Osteocyte (in vitro differentiated cells): ENCODE measurements around the gene ALOX5AP. TPM values are rescaled to one million over a fixed set of nuclear protein-coding genes. Genes with fewer than 3 reads are reported as not detected.
A peak's percentile ranks its signal among the peaks of the same experiment; 100 is the strongest.

Source experiments
- DNase-seq: peaks from one replicate; pipeline ENCODE4 v3.0.0; 2021; ENCODE audit warnings: mixed read lengths; ENCODE audit not compliant: unreplicated experiment; ENCODE audit errors: extremely low spot score
- H3K27ac Mint-ChIP-seq: one replicate; pipeline ENCODE4 v1.8.0; 2021; ENCODE audit warnings: mild to moderate bottlenecking, mixed read lengths; ENCODE audit not compliant: unreplicated experiment
- H3K27me3 Mint-ChIP-seq: one replicate; pipeline ENCODE4 v1.8.0; 2021; ENCODE audit warnings: mixed read lengths; ENCODE audit not compliant: unreplicated experiment
- H3K36me3 Mint-ChIP-seq: one replicate; pipeline ENCODE4 v1.8.0; 2021; ENCODE audit warnings: mixed read lengths; ENCODE audit not compliant: unreplicated experiment
- H3K4me1 Mint-ChIP-seq: one replicate; pipeline ENCODE4 v1.8.0; 2021; ENCODE audit warnings: mixed read lengths; ENCODE audit not compliant: unreplicated experiment
- H3K4me3 Mint-ChIP-seq: one replicate; pipeline ENCODE4 v1.8.0; 2021; ENCODE audit warnings: mild to moderate bottlenecking, moderate library complexity, mixed read lengths; ENCODE audit not compliant: unreplicated experiment
- H3K9me3 Mint-ChIP-seq: one replicate; pipeline ENCODE4 v1.8.0; 2021; ENCODE audit warnings: mixed read lengths; ENCODE audit not compliant: unreplicated experiment
- total RNA-seq: library from RNA; stranded (reverse); gene quantifications from 2 replicates; pipeline ENCODE4 v1.2.1, GENCODE V29; 2021
- TF ChIP-seq, protein P1 (sequence below): fragments of 200-600 bp; sonication (generic); IDR thresholded peaks from 2 replicates; pipeline ENCODE4 v1.5.0; 2021; ENCODE audit warnings: antibody characterized with exemption, mild to moderate bottlenecking, moderate library complexity

The ALOX5AP gene
- total RNA-seq, 1 donor from 2014 or later = not detected

DNA sequence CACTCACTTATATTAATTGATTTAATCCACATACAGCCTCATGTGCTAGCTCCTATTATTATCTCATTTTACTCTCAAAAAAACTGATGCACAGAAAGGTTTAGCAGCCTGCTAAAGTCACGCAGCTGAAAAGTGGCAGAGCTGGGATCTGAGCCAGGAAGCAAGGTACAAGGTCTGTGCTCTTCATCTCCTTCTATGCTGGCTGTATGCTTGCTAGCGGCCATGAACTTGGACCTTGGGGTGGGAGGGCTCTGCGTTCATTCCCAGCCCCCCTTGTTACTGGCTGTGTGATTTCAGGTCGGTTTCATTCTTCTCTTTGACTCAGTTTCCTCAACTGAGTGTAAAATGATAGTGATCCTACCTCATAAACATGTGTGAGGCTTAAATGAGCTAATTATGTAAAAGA is 69.8 kb downstream of the ALOX5AP start:
- peak overlapping the region; percentile 53 for H3K27ac Mint-ChIP-seq
- TF ChIP-seq, protein P1, sequence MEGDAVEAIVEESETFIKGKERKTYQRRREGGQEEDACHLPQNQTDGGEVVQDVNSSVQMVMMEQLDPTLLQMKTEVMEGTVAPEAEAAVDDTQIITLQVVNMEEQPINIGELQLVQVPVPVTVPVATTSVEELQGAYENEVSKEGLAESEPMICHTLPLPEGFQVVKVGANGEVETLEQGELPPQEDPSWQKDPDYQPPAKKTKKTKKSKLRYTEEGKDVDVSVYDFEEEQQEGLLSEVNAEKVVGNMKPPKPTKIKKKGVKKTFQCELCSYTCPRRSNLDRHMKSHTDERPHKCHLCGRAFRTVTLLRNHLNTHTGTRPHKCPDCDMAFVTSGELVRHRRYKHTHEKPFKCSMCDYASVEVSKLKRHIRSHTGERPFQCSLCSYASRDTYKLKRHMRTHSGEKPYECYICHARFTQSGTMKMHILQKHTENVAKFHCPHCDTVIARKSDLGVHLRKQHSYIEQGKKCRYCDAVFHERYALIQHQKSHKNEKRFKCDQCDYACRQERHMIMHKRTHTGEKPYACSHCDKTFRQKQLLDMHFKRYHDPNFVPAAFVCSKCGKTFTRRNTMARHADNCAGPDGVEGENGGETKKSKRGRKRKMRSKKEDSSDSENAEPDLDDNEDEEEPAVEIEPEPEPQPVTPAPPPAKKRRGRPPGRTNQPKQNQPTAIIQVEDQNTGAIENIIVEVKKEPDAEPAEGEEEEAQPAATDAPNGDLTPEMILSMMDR = no peak
- no peaks in the 10 kb centered on the region for H3K36me3 Mint-ChIP-seq
- no peak for DNase-seq
- no peaks in the 10 kb centered on the region for H3K27me3 Mint-ChIP-seq
- H3K4me1 Mint-ChIP-seq = peaks cover 60% of the 10 kb centered on the region
- no peak overlapping the region for H3K4me3 Mint-ChIP-seq
- H3K9me3 Mint-ChIP-seq = no peaks in the 10 kb centered on the region

DNA sequence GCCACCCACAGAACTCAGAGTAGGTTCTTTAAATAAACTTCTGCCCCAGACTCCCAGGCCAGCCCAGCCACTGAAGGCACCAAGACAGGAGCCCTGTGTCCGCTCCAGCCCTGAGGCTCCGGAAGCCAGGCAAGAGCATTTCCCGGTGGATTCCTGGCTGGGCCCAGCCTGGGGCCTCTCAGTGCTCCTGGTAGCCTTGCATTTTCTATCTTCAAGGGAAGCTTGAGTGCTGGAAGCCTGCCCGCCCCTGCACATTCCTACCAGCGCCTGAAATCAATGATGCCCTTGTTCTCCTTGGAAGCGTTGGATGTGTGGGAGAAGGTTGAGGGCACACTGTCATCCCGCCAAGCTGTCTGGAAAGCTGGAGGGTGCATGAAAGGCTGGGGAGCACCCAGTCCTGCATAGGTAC is 70.3 kb downstream of the ALOX5AP start:
- Mint-ChIP-seq H3K27ac (peak overlapping the region; percentile 53), H3K36me3 (no peaks in the 10 kb centered on the region), H3K27me3 (no peaks in the 10 kb centered on the region), H3K4me3 (no peak overlapping the region), H3K9me3 (no peaks in the 10 kb centered on the region), H3K4me1 (peaks cover 64% of the 10 kb centered on the region)
- TF ChIP-seq, protein P1 = no peak
- peak; percentile 89 for DNase-seq

DNA sequence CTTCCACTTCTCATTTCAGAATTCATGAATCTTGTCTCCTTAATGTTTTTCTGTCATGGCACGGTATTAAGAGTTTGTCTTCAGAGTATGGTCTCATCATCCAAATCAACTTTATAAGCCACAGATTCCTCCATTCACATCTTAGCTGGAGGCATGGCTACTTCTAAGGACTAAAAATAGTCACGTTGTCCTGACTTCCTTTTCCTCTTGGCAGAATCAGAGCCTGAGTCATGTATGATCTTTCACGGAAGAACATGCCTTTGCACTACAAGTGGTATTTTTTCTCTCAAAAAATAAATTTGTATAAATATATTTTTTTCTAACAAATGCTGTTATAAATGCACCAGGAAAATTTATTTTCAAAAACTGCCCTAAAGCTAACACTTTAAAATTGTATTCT is 71.4 kb downstream of the ALOX5AP start:
- Mint-ChIP-seq H3K4me3 (no peak overlapping the region), H3K4me1 (peaks cover 66% of the 10 kb centered on the region), H3K36me3 (no peaks in the 10 kb centered on the region), H3K27ac (peak overlapping the region; percentile 83), H3K9me3 (no peaks in the 10 kb centered on the region), H3K27me3 (no peaks in the 10 kb centered on the region)
- no peak for DNase-seq
- TF ChIP-seq, protein P1 = no peak

DNA sequence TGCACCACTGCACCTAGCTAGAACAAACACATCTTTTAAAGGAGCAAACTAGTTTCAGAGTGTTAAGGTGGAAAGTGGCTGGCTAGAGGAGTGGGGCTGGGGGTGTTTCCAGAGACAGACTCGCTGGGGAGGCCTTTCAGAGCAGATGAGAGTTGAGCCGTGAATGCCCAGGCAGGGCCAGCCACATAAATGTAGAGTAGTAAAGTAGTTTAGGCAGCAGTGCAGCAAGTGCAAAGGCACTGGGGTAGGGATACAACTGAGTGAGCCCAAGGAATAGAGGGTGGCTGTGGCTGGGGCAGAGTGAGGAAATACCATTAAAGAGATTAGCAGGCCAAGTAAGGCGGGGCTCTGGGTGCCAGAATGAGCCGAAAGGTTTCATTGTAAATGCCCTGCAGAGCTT is 72.0 kb downstream of the ALOX5AP start:
- Mint-ChIP-seq H3K4me3 (no peak overlapping the region), H3K27me3 (no peaks in the 10 kb centered on the region), H3K36me3 (no peaks in the 10 kb centered on the region), H3K4me1 (peaks cover 66% of the 10 kb centered on the region), H3K9me3 (no peaks in the 10 kb centered on the region), H3K27ac (no peak overlapping the region)
- TF ChIP-seq, protein P1 = no peak
- no peak for DNase-seq

DNA sequence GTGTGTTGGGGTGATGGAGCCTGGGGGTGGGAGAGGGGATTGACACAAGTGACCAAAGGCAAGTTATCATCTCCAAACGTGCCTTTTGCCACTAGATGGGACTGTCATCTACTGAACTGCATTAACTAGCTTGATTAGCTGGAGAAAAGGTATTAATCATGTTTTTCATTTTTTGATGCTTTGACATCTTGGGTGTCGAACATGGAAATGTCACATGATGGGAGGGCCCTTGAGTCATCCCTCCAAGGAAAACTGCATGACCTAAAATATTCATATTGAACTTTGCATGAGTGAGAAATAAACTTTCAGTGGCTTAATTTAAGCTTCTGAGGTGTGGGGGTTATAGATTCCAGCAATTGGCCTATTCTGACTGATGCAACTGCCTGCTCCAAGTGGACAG is 73.3 kb downstream of the ALOX5AP start:
- H3K4me1 Mint-ChIP-seq = peaks cover 57% of the 10 kb centered on the region
- no peak for DNase-seq
- peak overlapping the region; percentile 19 for H3K27ac Mint-ChIP-seq
- H3K36me3 Mint-ChIP-seq = no peaks in the 10 kb centered on the region
- H3K9me3 Mint-ChIP-seq = no peaks in the 10 kb centered on the region
- H3K4me3 Mint-ChIP-seq = no peak overlapping the region
- H3K27me3 Mint-ChIP-seq = no peaks in the 10 kb centered on the region
- TF ChIP-seq, protein P1 = peak; percentile 21
